ENCODE measurements around the gene TMEM125.

Gene TMEM125

GRCh38 chr1:43315481-43315880 is 45.7 kb downstream of the TMEM125 start:
- Mint-ChIP-seq H3K36me3 (ENCODE audit: low read depth) (no peaks in the 10 kb centered on the region), H3K4me1 (ENCODE audit: low read depth) (no peaks in the 10 kb centered on the region), H3K27ac (no peak overlapping the region), H3K27me3 (no peaks in the 10 kb centered on the region), H3K9me3 (no peaks in the 10 kb centered on the region), H3K4me3 (no peak overlapping the region)
- DNase-seq = no peak

DNA sequence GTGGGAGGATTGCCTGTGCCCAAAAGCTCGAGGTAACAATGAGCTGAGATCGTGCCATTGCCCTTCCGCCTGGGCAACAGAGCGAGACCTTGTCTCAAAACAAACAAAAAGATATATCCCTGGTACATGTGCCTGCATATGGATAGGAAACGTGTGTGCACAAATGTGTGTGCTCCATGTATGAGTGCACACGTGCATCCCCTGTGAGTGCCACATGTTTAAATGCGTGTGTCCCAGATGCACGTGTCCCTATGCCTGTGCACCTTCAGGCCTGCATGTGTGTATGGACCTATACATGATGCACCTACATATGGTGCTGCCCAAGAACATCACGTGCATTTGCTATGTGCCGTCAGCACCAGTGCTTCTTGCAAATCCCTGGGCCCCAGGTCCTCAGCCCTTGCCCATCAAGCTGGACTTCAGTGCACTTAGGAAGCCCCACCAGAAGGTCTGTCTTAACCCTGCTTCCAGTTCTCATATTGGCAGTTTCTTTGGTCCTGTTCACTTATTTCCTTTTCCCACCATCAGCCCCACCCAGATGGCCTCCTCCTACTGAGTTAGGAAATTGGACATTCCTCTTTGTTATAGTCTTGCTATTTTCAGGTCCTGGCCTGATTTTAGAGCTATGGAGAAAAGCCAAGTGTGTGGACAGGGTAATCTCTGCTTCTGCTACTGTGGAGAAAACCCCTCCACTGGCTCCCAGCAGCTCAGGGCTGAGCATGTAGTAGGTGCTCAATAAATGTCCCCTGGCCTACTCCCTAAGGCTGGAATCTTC is 46.4 kb downstream of the TMEM125 start:
- no peak for DNase-seq
- Mint-ChIP-seq H3K36me3 (ENCODE audit: low read depth) (no peaks in the 10 kb centered on the region), H3K4me3 (no peak overlapping the region), H3K27ac (no peak overlapping the region), H3K4me1 (ENCODE audit: low read depth) (no peaks in the 10 kb centered on the region), H3K27me3 (no peaks in the 10 kb centered on the region), H3K9me3 (no peaks in the 10 kb centered on the region)

- no peaks in the 10 kb centered on the region for H3K27me3 Mint-ChIP-seq
- H3K27ac Mint-ChIP-seq = no peak overlapping the region
- DNase-seq = no peak
- no peak overlapping the region for H3K4me3 Mint-ChIP-seq
- H3K36me3 Mint-ChIP-seq (ENCODE audit: low read depth) = no peaks in the 10 kb centered on the region
- H3K9me3 Mint-ChIP-seq = no peaks in the 10 kb centered on the region
- H3K4me1 Mint-ChIP-seq (ENCODE audit: low read depth) = no peaks in the 10 kb centered on the region
Observed at GRCh38 chr1:43316738-43317520, 47.1 kb downstream of the TMEM125 start.

DNA sequence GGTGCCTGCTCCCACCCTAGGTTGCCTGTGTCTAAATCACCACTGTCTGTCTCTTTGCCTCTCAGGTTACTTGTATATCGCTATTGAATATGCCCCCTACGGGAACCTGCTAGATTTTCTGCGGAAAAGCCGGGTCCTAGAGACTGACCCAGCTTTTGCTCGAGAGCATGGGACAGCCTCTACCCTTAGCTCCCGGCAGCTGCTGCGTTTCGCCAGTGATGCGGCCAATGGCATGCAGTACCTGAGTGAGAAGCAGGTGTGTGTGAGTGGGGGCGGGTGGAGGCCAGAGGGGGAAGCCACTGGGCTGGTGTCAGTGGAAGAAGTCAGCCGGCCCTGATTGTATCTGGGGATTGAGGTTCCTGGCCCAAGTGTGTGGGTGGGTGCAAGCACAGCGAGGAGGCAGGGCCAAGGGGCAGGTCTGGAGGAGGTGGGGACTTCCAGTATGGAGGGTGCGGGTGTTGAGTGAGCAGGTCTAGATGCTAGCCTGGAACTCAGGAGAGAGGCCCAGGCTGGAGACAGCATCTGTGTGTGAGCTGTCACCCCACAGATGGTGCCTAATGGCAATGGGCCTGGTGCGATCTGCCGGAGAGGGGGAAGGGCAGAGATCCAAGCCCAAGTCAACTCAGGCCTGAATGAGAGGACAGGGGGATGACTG is 48.2 kb downstream of the TMEM125 start:
- H3K27me3 Mint-ChIP-seq = no peaks in the 10 kb centered on the region
- H3K27ac Mint-ChIP-seq = no peak overlapping the region
- H3K36me3 Mint-ChIP-seq (ENCODE audit: low read depth) = no peaks in the 10 kb centered on the region
- no peaks in the 10 kb centered on the region for H3K9me3 Mint-ChIP-seq
- no peak for DNase-seq
- no peaks in the 10 kb centered on the region for H3K4me1 Mint-ChIP-seq (ENCODE audit: low read depth)
- no peak overlapping the region for H3K4me3 Mint-ChIP-seq

DNA sequence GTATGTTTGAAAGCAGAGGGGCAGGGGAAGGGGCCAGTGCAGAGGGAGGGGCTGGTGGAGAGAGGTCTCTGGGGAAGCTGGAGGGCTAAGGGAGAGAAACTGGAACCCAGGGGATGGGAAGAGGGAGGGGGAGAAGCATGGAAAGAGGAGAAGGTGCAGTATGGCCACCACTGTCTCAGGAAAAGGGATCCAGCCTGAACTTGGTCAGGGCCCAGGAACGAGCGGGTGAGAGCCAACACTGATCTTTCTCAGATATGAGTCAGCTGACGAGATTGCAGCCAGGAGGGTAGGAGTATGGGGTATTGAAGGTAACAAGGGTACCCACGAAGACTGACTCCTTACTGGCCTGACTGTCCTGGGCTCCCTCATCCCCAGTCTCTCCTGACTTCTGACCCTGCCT is 49.0 kb downstream of the TMEM125 start:
- Mint-ChIP-seq H3K36me3 (ENCODE audit: low read depth) (no peaks in the 10 kb centered on the region), H3K4me1 (ENCODE audit: low read depth) (no peaks in the 10 kb centered on the region), H3K4me3 (no peak overlapping the region), H3K27me3 (no peaks in the 10 kb centered on the region), H3K9me3 (no peaks in the 10 kb centered on the region), H3K27ac (no peak overlapping the region)
- no peak for DNase-seq

- no peaks in the 10 kb centered on the region for H3K4me1 Mint-ChIP-seq (ENCODE audit: low read depth)
- DNase-seq = no peak
- H3K27me3 Mint-ChIP-seq = no peaks in the 10 kb centered on the region
- H3K9me3 Mint-ChIP-seq = peaks cover 2% of the 10 kb centered on the region
- H3K36me3 Mint-ChIP-seq (ENCODE audit: low read depth) = no peaks in the 10 kb centered on the region
- H3K4me3 Mint-ChIP-seq = no peak overlapping the region
- H3K27ac Mint-ChIP-seq = no peak overlapping the region
Observed at GRCh38 chr1:43319288-43319687, 49.5 kb downstream of the TMEM125 start.

DNA sequence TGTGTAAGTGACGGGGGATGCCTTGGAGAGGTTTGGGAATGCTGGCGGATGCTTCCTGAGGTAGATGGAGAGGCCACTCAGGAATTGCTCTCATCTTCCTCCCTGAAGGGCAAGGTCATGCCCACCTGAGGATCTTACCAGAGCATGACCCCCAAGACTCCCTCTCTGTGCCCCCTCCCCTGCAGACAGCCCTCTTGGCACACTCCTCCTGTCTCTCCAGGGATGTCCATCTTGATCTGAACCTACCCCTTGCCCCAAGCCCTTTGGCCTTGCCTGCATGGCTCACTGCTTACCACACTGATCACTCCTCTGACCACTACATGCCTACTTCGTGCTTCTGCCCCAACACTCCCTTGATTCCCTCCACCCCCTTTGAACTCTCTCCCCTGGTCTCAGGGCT is 50.0 kb downstream of the TMEM125 start:
- H3K9me3 Mint-ChIP-seq = peaks cover 6% of the 10 kb centered on the region
- H3K27ac Mint-ChIP-seq = no peak overlapping the region
- no peaks in the 10 kb centered on the region for H3K36me3 Mint-ChIP-seq (ENCODE audit: low read depth)

GRCh38 chr1:43321331-43321891 is 51.6 kb downstream of the TMEM125 start:
- no peak for DNase-seq
- no peak overlapping the region for H3K27ac Mint-ChIP-seq
- H3K4me3 Mint-ChIP-seq = no peak overlapping the region

More for the DNA sequence above, 50.0 kb downstream of the TMEM125 start:
- Mint-ChIP-seq H3K4me3 (no peak overlapping the region), H3K4me1 (ENCODE audit: low read depth) (no peaks in the 10 kb centered on the region), H3K27me3 (no peaks in the 10 kb centered on the region)
- DNase-seq = no peak

GRCh38 chr1:43322506-43322905 is 52.7 kb downstream of the TMEM125 start:
- DNase-seq = no peak
- Mint-ChIP-seq H3K27ac (no peak overlapping the region), H3K36me3 (ENCODE audit: low read depth) (no peaks in the 10 kb centered on the region), H3K4me3 (no peak overlapping the region), H3K9me3 (peaks cover 15% of the 10 kb centered on the region), H3K27me3 (no peaks in the 10 kb centered on the region), H3K4me1 (ENCODE audit: low read depth) (peaks cover 7% of the 10 kb centered on the region)

More at GRCh38 chr1:43321331-43321891, 51.6 kb downstream of the TMEM125 start:
- H3K36me3 Mint-ChIP-seq (ENCODE audit: low read depth) = no peaks in the 10 kb centered on the region
- H3K4me1 Mint-ChIP-seq (ENCODE audit: low read depth) = no peaks in the 10 kb centered on the region
- H3K27me3 Mint-ChIP-seq = no peaks in the 10 kb centered on the region
- H3K9me3 Mint-ChIP-seq = peaks cover 14% of the 10 kb centered on the region

Measured in activated T-cell treated with anti-CD3 and anti-CD28 coated beads, Interleukin-2, amount 50 U/mL, for 24 hours (primary cell).